Adrenal gland (tissue), 12 donors: ENCODE data around the gene VWF. TPM values are rescaled to one million over a fixed set of nuclear protein-coding genes. Genes with fewer than 3 reads are reported as not detected.

Source experiments
- DNase-seq, 7 donors: peaks; one replicate each; pipeline ENCODE4 v3.0.0-alpha.2; 2019 to 2020
- H3K27ac ChIP-seq, 5 donors: fragments of 200-600 bp; sonication (generic) in 4 of 5; 1 replicate in 3 of 5; 2 replicates in 2 of 5; pipeline versions ENCODE4 v1.5.1 to v1.8.0; 2016 to 2020; ENCODE audit warnings: mild to moderate bottlenecking in 1 of 5
- H3K27me3 ChIP-seq: fragments of 200-600 bp; 2 replicates; pipeline ENCODE4 v1.8.0; 2021
- H3K36me3 ChIP-seq, 2 donors: fragments of 200-600 bp; replicated peaks in 1 of 2; 1 replicate in 1 of 2; 2 replicates in 1 of 2; pipeline versions ENCODE4 v1.5.1 to v1.8.0; 2018 to 2022
- H3K4me1 ChIP-seq, 2 donors: fragments of 200-600 bp; replicated peaks in 1 of 2; 1 replicate in 1 of 2; 2 replicates in 1 of 2; pipeline versions ENCODE4 v1.5.1 to v1.8.0; 2018 to 2021
- H3K4me3 ChIP-seq, 4 donors: fragments of 200-600 bp; sonication (generic) in 3 of 4; one replicate each; pipeline ENCODE4 v1.5.1; 2016 to 2018
- H3K9me3 ChIP-seq, 3 donors: fragments of 200-600 bp; sonication (generic) in 1 of 3; replicated peaks in 1 of 3; 1 replicate in 2 of 3; 2 replicates in 1 of 3; pipeline versions ENCODE4 v1.5.1 to v1.8.0; 2016 to 2021
- POLR2A ChIP-seq, 2 donors: fragments of 450-650 bp; IDR thresholded peaks; one replicate each; pipeline ENCODE4 v1.6.1; 2017; ENCODE audit warnings: antibody characterized with exemption in 2 of 2, mild to moderate bottlenecking in 2 of 2, moderate library complexity in 1 of 2
- WGBS, 4 donors: extraction: QIAGEN DNeasy Blood & Tissue Kit in 2 of 4; methylation state at CpG; one replicate each; pipeline versions ENCODE4 v1.1.5 to v1.1.7; 2013 to 2017; 5-methylcytosine and 5-hydroxymethylcytosine counted together
- intact Hi-C, 2 donors: fragments of 100-400 bp; cut with DNase I; formaldehyde crosslinking; loops; one replicate each; pipeline versions ENCODE4 v1.14.1 to v1.15.0; 2022 to 2023
- polyA plus RNA-seq, 3 donors: library from polyadenylated mRNA; stranded (reverse); fragments of 200-250 nt in 2 of 3; fragments of 350-450 nt in 1 of 3; fragmentation: Illumina TruSeq in 1 of 3; extraction: RNeasy Lipid Tissue Mini Kit (QIAGEN cat#74804) in 1 of 3; gene quantifications; one replicate each; pipeline ENCODE4 v1.2.3, GENCODE V29; 2013 to 2014
- total RNA-seq, 9 donors: library from RNA; depleted of rRNA in 4 of 9; stranded (reverse); fragments of >200 nt in 4 of 9; fragments of 120-200 nt in 1 of 9; fragmentation: NEBNext Ultra II Directional in 1 of 9; extraction: Animal tissue kit (Norgen Biotek cat#: 25700) in 1 of 9; gene quantifications; one replicate each; pipeline versions ENCODE4 v1.1.0 to v1.2.4, GENCODE V29; 2013 to 2023
- TF ChIP-seq, protein P1 (sequence below), 6 experiments: fragments of 450-650 bp in 4 of 6; fragments of 200-600 bp in 2 of 6; sonication (generic) in 1 of 6; IDR thresholded peaks; 1 replicate in 5 of 6; 2 replicates in 1 of 6; pipeline versions ENCODE4 v1.5.1 to v1.8.0; 2016 to 2021; ENCODE audit warnings: antibody characterized with exemption in 6 of 6, mild to moderate bottlenecking in 2 of 6, moderate library complexity in 1 of 6
- donor health status: healthy with polysubstance abuse.
- donor health status: Bipolar disorder and iron deficiency.
- donor health status: DM: yes; HTN: yes; CAD: no.
- donor health status: DM: no; HTN: no; CAD: no.
- donor health status: DM: no; HTN: no; CAD: no.
- donor health status: DM: yes; HTN: yes; CAD: no.

Gene VWF
- total and polyA plus RNA-seq, 12 donors = 2.0 to 60.1 (median 36.2) TPM

GRCh38 chr12:6046511-6047180 lies 77.8 kb downstream of the VWF start:
- 90 to 94% (median 91%) methylated on average over 14 to 17 of the region's 17 CpGs for WGBS, 4 donors
- no peak for DNase-seq
- H3K4me3 ChIP-seq = no peak overlapping the region
- intact Hi-C loops = no loop called here
- H3K27ac ChIP-seq = no peak overlapping the region
- no peaks in the 10 kb centered on the region for H3K4me1 ChIP-seq
- no peaks in the 10 kb centered on the region for H3K9me3 ChIP-seq
- no peak for TF ChIP-seq POLR2A (IDR thresholded peaks at IDR 0.05)
- TF ChIP-seq, protein P1, sequence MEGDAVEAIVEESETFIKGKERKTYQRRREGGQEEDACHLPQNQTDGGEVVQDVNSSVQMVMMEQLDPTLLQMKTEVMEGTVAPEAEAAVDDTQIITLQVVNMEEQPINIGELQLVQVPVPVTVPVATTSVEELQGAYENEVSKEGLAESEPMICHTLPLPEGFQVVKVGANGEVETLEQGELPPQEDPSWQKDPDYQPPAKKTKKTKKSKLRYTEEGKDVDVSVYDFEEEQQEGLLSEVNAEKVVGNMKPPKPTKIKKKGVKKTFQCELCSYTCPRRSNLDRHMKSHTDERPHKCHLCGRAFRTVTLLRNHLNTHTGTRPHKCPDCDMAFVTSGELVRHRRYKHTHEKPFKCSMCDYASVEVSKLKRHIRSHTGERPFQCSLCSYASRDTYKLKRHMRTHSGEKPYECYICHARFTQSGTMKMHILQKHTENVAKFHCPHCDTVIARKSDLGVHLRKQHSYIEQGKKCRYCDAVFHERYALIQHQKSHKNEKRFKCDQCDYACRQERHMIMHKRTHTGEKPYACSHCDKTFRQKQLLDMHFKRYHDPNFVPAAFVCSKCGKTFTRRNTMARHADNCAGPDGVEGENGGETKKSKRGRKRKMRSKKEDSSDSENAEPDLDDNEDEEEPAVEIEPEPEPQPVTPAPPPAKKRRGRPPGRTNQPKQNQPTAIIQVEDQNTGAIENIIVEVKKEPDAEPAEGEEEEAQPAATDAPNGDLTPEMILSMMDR (IDR thresholded peaks at IDR 0.05) = no peak
- no peaks in the 10 kb centered on the region for H3K27me3 ChIP-seq
- H3K36me3 ChIP-seq = no peaks in the 10 kb centered on the region

GRCh38 chr12:6045438-6045837 lies 79.0 kb downstream of the VWF start:
- H3K36me3 ChIP-seq = no peaks in the 10 kb centered on the region
- H3K9me3 ChIP-seq = no peaks in the 10 kb centered on the region
- TF ChIP-seq, protein P1 (IDR thresholded peaks at IDR 0.05) = no peak
- no peak for TF ChIP-seq POLR2A (IDR thresholded peaks at IDR 0.05)
- H3K4me3 ChIP-seq = no peak overlapping the region
- no peaks in the 10 kb centered on the region for H3K4me1 ChIP-seq
- H3K27me3 ChIP-seq = no peaks in the 10 kb centered on the region
- DNase-seq = no peak
- intact Hi-C loops = no loop called here
- 91 to 94% (median 92%) methylated on average over 6 of the region's 6 CpGs for WGBS, 4 donors
- H3K27ac ChIP-seq = no peak overlapping the region

GRCh38 chr12:6044082-6044481 lies 80.4 kb downstream of the VWF start:
- no peak for DNase-seq
- Histone ChIP-seq H3K27ac (no peak overlapping the region), H3K4me3 (no peak overlapping the region), H3K9me3 (no peaks in the 10 kb centered on the region), H3K36me3 (no peaks in the 10 kb centered on the region), H3K27me3 (no peaks in the 10 kb centered on the region), H3K4me1 (no peaks in the 10 kb centered on the region)
- TF ChIP-seq, protein P1 (IDR thresholded peaks at IDR 0.05) = no peak
- no peak for TF ChIP-seq POLR2A (IDR thresholded peaks at IDR 0.05)
- WGBS, 4 donors = 44 to 72% (median 67%) methylated on average over 7 to 8 of the region's 8 CpGs
- intact Hi-C loops = no loop called here

DNA sequence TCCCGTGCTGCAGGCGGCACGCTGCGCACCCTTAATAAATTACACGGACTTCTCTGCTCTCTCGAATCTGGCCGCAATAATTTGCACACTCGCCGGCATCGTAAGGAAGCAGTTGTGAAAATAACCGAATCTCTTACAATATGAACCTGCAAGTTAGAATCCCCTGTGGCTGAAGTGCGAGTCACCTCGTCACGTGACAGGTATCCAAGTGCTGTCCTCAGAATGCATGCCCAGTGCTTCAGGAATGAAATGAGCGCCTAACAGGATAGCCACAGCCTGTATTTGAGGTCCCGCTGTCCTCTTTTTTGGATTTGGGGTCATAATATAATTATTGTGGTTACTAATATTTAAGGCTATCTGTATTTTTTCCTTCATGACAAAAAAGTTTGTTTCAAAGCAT lies 82.0 kb downstream of the VWF start:
- TF ChIP-seq, protein P1 (IDR thresholded peaks at IDR 0.05) = no peak
- TF ChIP-seq POLR2A (IDR thresholded peaks at IDR 0.05) = no peak
- intact Hi-C loops = no loop called here
- Histone ChIP-seq H3K4me1 (no peaks in the 10 kb centered on the region), H3K27ac (no peak overlapping the region), H3K27me3 (no peaks in the 10 kb centered on the region), H3K9me3 (no peaks in the 10 kb centered on the region), H3K36me3 (no peaks in the 10 kb centered on the region), H3K4me3 (no peak overlapping the region)
- 80 to 89% (median 82%) methylated on average over 16 of the region's 16 CpGs for WGBS, 4 donors
- DNase-seq = no peak
